Stomach (tissue), 9 donors: ENCODE results near the gene SERINC5. TPM values are rescaled to one million over a fixed set of nuclear protein-coding genes. Genes with fewer than 3 reads are reported as not detected.

Experiments
- DNase-seq, 2 donors: peaks; one replicate each; pipeline versions ENCODE4 v3.0.0 to v3.0.0-alpha.2; 2013 to 2019
- H3K27ac ChIP-seq, 5 donors: fragments of 200-600 bp in 4 of 5; sonication (generic) in 4 of 5; one replicate each; pipeline ENCODE4 v1.5.1; 2013 to 2019; ENCODE audit warnings: mild to moderate bottlenecking in 1 of 5, moderate library complexity in 1 of 5
- H3K27me3 ChIP-seq, 3 donors: fragments of 200-600 bp; sonication (generic); one replicate each; pipeline ENCODE4 v1.5.1; 2017 to 2019; ENCODE audit warnings: mixed run types in 1 of 3
- H3K36me3 ChIP-seq, 4 donors: fragments of 200-600 bp; sonication (generic); 1 replicate in 3 of 4; 2 replicates in 1 of 4; pipeline ENCODE4 v1.5.1; 2016 to 2019
- H3K4me1 ChIP-seq, 4 donors: fragments of 200-600 bp; sonication (generic); one replicate each; pipeline ENCODE4 v1.5.1; 2016 to 2019
- H3K4me3 ChIP-seq, 4 donors: fragments of 200-600 bp; sonication (generic) in 3 of 4; one replicate each; pipeline ENCODE4 v1.5.1; 2016 to 2019; ENCODE audit warnings: mild to moderate bottlenecking in 1 of 4
- H3K9me3 ChIP-seq, 4 donors: fragments of 200-600 bp; sonication (generic); one replicate each; pipeline ENCODE4 v1.5.1; 2016 to 2019
- EP300 ChIP-seq: sonication (generic); formaldehyde crosslinking; IDR thresholded peaks from one replicate; pipeline ENCODE4 v1.6.1; 2017; ENCODE audit warnings: antibody characterized with exemption
- POLR2A ChIP-seq, 4 donors: fragments of 450-650 bp; IDR thresholded peaks; one replicate each; pipeline ENCODE4 v1.6.1; 2016; ENCODE audit warnings: antibody characterized with exemption in 4 of 4, control low read depth in 2 of 4, mild to moderate bottlenecking in 1 of 4, moderate library complexity in 1 of 4
- POLR2AphosphoS5 ChIP-seq, 3 donors: sonication (generic); formaldehyde crosslinking; IDR thresholded peaks; one replicate each; pipeline ENCODE4 v1.6.1; 2016; ENCODE audit warnings: antibody characterized with exemption in 3 of 3
- WGBS, 5 donors: extraction: QIAGEN DNeasy Blood & Tissue Kit in 3 of 5; methylation state at CpG; one replicate each; pipeline versions ENCODE4 v1.1.5 to v1.1.7; 2013 to 2018; 5-methylcytosine and 5-hydroxymethylcytosine counted together
- intact Hi-C: fragments of 100-400 bp; cut with DNase I; formaldehyde crosslinking; loops from one replicate; pipeline ENCODE4 v1.15.1; 2023; ENCODE audit warnings: low total_unique reads
- polyA plus RNA-seq, 3 donors: library from polyadenylated mRNA; stranded (reverse); fragments of 200-250 nt; gene quantifications; one replicate each; pipeline ENCODE4 v1.2.3, GENCODE V29; 2013
- total RNA-seq, 5 donors: library from RNA; depleted of rRNA; stranded (reverse); fragments of >200 nt; gene quantifications; one replicate each; pipeline versions ENCODE4 v1.1.0 to v1.2.3, GENCODE V29; 2014 to 2016
- TF ChIP-seq, protein P1 (sequence below), 7 experiments: fragments of 450-650 bp in 4 of 7; fragments of 200-600 bp in 3 of 7; sonication (generic) in 3 of 7; IDR thresholded peaks; one replicate each; pipeline ENCODE4 v1.5.1; 2016 to 2019; ENCODE audit warnings: antibody characterized with exemption in 7 of 7, control low read depth in 2 of 7, mild to moderate bottlenecking in 1 of 7
- donor health status: healthy with polysubstance abuse.
- donor health status: Bipolar disorder and iron deficiency.
- donor health status: healthy.

The SERINC5 gene
- total and polyA plus RNA-seq, 8 donors = 2.4 to 71.4 (median 18.7) TPM

DNA sequence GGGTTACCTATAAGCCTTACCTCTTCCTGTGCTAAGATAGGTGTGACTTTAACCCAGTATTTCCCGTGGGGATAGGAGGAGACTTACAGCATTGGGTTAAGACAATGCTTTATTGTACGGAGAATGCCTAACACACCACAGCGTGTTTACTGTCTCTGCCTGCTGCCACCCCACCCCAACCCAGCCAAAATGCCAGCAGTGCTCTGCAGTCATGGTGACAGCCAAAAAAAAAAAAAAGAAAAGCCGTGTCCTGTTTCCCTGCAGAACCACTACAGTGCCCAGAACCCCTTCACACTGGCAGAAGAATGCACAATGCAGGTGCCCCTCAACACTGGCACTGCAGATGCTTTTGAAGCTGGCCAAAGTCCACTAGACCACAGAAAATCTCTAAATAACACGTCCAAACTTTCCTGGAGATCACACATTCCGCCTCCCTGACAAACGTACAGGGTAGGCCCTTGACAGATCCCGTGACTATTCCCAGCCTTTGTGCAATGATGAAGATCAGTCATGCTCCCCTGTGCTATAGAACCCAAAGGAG lies 102.2 kb downstream of the SERINC5 start:
- no peak for TF ChIP-seq POLR2A (IDR thresholded peaks at IDR 0.05)
- TF ChIP-seq, protein P1, sequence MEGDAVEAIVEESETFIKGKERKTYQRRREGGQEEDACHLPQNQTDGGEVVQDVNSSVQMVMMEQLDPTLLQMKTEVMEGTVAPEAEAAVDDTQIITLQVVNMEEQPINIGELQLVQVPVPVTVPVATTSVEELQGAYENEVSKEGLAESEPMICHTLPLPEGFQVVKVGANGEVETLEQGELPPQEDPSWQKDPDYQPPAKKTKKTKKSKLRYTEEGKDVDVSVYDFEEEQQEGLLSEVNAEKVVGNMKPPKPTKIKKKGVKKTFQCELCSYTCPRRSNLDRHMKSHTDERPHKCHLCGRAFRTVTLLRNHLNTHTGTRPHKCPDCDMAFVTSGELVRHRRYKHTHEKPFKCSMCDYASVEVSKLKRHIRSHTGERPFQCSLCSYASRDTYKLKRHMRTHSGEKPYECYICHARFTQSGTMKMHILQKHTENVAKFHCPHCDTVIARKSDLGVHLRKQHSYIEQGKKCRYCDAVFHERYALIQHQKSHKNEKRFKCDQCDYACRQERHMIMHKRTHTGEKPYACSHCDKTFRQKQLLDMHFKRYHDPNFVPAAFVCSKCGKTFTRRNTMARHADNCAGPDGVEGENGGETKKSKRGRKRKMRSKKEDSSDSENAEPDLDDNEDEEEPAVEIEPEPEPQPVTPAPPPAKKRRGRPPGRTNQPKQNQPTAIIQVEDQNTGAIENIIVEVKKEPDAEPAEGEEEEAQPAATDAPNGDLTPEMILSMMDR (IDR thresholded peaks at IDR 0.05) = no peak
- TF ChIP-seq EP300 = no peak
- TF ChIP-seq POLR2AphosphoS5 (IDR thresholded peaks at IDR 0.05) = no peak
- WGBS, 5 donors = 30 to 59% (median 49%) methylated on average over 8 of the region's 8 CpGs
- no peaks in the 10 kb centered on the region for H3K9me3 ChIP-seq
- DNase-seq = no peak
- no peaks in the 10 kb centered on the region for H3K27me3 ChIP-seq
- peak overlapping the region in 2 of 5 donors; percentile 7 to 37 for H3K27ac ChIP-seq
- peaks cover 4 to 27% (median 16%) of the 10 kb centered on the region in 4 donors for H3K4me1 ChIP-seq
- H3K4me3 ChIP-seq = no peak overlapping the region
- H3K36me3 ChIP-seq = peaks cover 5 to 66% (median 47%) of the 10 kb centered on the region in 4 donors
- intact Hi-C loops = no loop called here

DNA sequence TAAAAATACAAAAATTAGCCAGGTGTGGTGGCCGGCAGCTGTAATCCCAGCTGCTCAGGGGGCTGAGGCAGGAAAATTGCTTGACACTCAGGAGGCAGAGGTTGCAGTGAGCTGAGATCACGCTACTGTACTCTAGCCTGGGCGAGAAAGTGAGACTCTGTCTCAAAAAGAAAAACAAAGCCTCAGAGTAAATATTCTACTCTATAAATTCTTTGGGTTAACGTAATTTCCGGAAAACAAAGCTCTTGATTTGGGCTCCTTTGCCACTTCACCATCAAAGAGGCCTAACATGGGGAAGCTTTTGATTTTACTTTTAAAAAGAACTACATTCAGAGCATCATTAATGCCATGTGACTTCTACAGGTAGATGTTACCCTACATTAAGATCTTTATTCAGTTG lies 103.1 kb downstream of the SERINC5 start:
- Histone ChIP-seq H3K9me3 (no peaks in the 10 kb centered on the region), H3K36me3 (peaks cover 5 to 61% (median 44%) of the 10 kb centered on the region in 4 donors), H3K27ac (peak overlapping the region in 1 of 5 donors; percentile 37), H3K4me3 (no peak overlapping the region), H3K27me3 (no peaks in the 10 kb centered on the region), H3K4me1 (peaks cover 0 to 18% (median 12%) of the 10 kb centered on the region in 4 donors)
- intact Hi-C loops = no loop called here
- 92 to 96% (median 95%) methylated on average over 5 of the region's 5 CpGs for WGBS, 5 donors
- DNase-seq = no peak
- TF ChIP-seq EP300 (no peak), POLR2AphosphoS5 (IDR thresholded peaks at IDR 0.05) (no peak), POLR2A (IDR thresholded peaks at IDR 0.05) (no peak)
- TF ChIP-seq, protein P1 (IDR thresholded peaks at IDR 0.05) = no peak

DNA sequence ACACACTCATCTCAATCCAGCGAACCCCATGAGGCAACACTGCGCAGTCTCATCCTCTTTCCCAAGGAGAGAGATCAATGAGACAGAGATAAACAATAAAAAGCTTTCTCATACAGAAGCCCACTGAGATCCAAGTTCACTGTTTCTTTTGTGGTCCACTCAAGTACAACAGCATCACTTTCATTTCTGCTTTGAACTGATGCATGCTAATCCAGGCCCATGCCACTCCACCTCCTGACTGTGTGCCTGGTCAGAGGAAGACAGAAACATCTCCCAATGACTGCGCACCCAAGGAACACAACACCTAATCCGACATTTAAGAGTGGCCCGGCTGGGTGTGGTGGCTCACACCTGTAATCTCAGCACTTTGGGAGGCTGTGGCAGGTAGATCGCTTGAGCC lies 104.0 kb downstream of the SERINC5 start:
- Histone ChIP-seq H3K4me1 (peaks cover 0 to 18% (median 10%) of the 10 kb centered on the region in 4 donors), H3K9me3 (no peaks in the 10 kb centered on the region), H3K27ac (no peak overlapping the region), H3K4me3 (no peak overlapping the region), H3K36me3 (peaks cover 5 to 63% (median 51%) of the 10 kb centered on the region in 4 donors), H3K27me3 (no peaks in the 10 kb centered on the region)
- intact Hi-C loops = no loop called here
- no peak for DNase-seq
- 91 to 97% (median 96%) methylated on average over 6 of the region's 6 CpGs for WGBS, 5 donors
- no peak for TF ChIP-seq POLR2A (IDR thresholded peaks at IDR 0.05)
- no peak for TF ChIP-seq POLR2AphosphoS5 (IDR thresholded peaks at IDR 0.05)
- TF ChIP-seq EP300 = no peak
- TF ChIP-seq, protein P1 (IDR thresholded peaks at IDR 0.05) = no peak

DNA sequence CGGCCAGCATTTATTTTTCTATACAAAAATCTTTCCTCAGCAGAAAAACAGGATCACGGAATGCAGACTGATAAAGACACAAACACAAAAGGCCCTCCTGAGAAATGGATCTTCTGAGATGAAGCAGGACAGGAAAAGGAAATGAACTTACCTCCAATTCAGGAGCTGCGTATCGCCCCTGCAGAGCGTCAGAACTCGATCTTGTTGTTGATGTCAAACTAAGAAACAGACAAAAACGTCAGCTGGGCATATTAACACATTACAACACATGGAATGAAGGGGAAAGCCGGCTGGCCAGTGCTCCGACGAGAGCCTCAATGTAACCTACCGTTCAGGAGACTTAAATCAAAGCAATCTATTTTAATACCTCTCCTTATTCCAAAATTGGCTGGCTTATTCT lies 105.1 kb downstream of the SERINC5 start:
- H3K4me3 ChIP-seq = no peak overlapping the region
- peak overlapping the region in 1 of 5 donors; percentile 65 for H3K27ac ChIP-seq
- no peaks in the 10 kb centered on the region for H3K9me3 ChIP-seq
- no peaks in the 10 kb centered on the region for H3K27me3 ChIP-seq
- H3K36me3 ChIP-seq = peaks cover 5 to 66% (median 55%) of the 10 kb centered on the region in 4 donors
- DNase-seq = no peak
- 82 to 86% (median 84%) methylated on average over 11 of the region's 11 CpGs for WGBS, 5 donors
- TF ChIP-seq EP300 = no peak
- no peak for TF ChIP-seq POLR2AphosphoS5 (IDR thresholded peaks at IDR 0.05)
- TF ChIP-seq POLR2A (IDR thresholded peaks at IDR 0.05) = no peak
- TF ChIP-seq, protein P1 (IDR thresholded peaks at IDR 0.05) = no peak
- peaks cover 0 to 18% (median 10%) of the 10 kb centered on the region in 4 donors for H3K4me1 ChIP-seq
- intact Hi-C loops = no loop called here
